HEK293 (cell line): ENCODE data around the gene SLC9A9.

Experiments used
- CTCF ChIA-PET: fragments of 350-600 bp; formaldehyde crosslinking; extraction: SDS; loops from one replicate; lab custom pipeline; 2021; ENCODE audit warnings: antibody characterized with exemption; lab: Yijun Ruan, JAX
- POLR2A ChIA-PET: fragments of 300-600 bp; formaldehyde crosslinking; extraction: SDS; loops from one replicate; lab custom pipeline; 2020; ENCODE audit warnings: antibody characterized with exemption, inconsistent platforms; lab: Yijun Ruan, JAX
- H3K27ac ChIP-seq: fragments of 200-500 bp; sonication (Bioruptor generic); 2 replicates; pipeline ENCODE4 v1.5.1; 2014; ENCODE audit warnings: low read depth, low read length, control low read depth, inconsistent platforms; ENCODE audit errors: extremely low read depth
- H3K36me3 ChIP-seq, 2 experiments: fragments of 200-500 bp in 1 of 2; sonication (Bioruptor generic) in 1 of 2; 1 replicate in 1 of 2; 2 replicates in 1 of 2; pipeline ENCODE4 v1.5.1; 2014 to 2017; ENCODE audit warnings: inconsistent platforms in 2 of 2, low read length in 2 of 2; ENCODE audit not compliant: control insufficient read depth in 2 of 2, insufficient read depth in 1 of 2
- H3K4me1 ChIP-seq: fragments of 200-500 bp; sonication (Bioruptor generic); 2 replicates; pipeline ENCODE4 v1.5.1; 2014; ENCODE audit warnings: mild to moderate bottlenecking, low read length, inconsistent platforms; ENCODE audit not compliant: control insufficient read depth, insufficient read depth
- H3K4me3 ChIP-seq: 2 replicates; pipeline ENCODE4 v1.5.1; 2011; ENCODE audit warnings: low read depth, mild to moderate bottlenecking, control low read depth, low read length, moderate library complexity
- H3K9me3 ChIP-seq: fragments of 200-500 bp; sonication (Bioruptor generic); 2 replicates; pipeline ENCODE4 v1.5.1; 2014; ENCODE audit warnings: low read depth, low read length, inconsistent platforms; ENCODE audit not compliant: control insufficient read depth, insufficient read depth
- BCL6B ChIP-seq: fragments of 450-650 bp; formaldehyde crosslinking; IDR thresholded peaks from 2 replicates; pipeline ENCODE4 v1.5.1; 2017; ENCODE audit warnings: missing biosample characterization, missing genetic modification characterization
- IKZF3 ChIP-seq: fragments of 450-650 bp; IDR thresholded peaks from 2 replicates; pipeline ENCODE4 v1.5.0; 2018; ENCODE audit warnings: missing biosample characterization, mild to moderate bottlenecking, missing genetic modification characterization, moderate library complexity
- KLF7 ChIP-seq: fragments of 450-650 bp; formaldehyde crosslinking; IDR thresholded peaks from 2 replicates; pipeline ENCODE4 v1.5.1; 2016; ENCODE audit warnings: missing biosample characterization, missing genetic modification characterization, borderline replicate concordance
- RBAK ChIP-seq: fragments of 450-650 bp; formaldehyde crosslinking; IDR thresholded peaks from 2 replicates; pipeline ENCODE4 v1.5.1; 2016; ENCODE audit warnings: missing biosample characterization, missing genetic modification characterization
- ZBTB10 ChIP-seq: fragments of 450-650 bp; formaldehyde crosslinking; IDR thresholded peaks from 2 replicates; pipeline ENCODE4 v1.5.1; 2016; ENCODE audit warnings: missing biosample characterization, missing genetic modification characterization
- ZBTB17 ChIP-seq: fragments of 450-650 bp; formaldehyde crosslinking; IDR thresholded peaks from 2 replicates; pipeline ENCODE4 v1.5.1; 2016; ENCODE audit warnings: missing biosample characterization, missing genetic modification characterization
- ZBTB44 ChIP-seq: fragments of 450-650 bp; IDR thresholded peaks from 2 replicates; pipeline ENCODE4 v1.5.1; 2018; ENCODE audit warnings: missing biosample characterization, mild to moderate bottlenecking, missing genetic modification characterization
- ZNF146 ChIP-seq: fragments of 450-650 bp; formaldehyde crosslinking; IDR thresholded peaks from 2 replicates; pipeline ENCODE4 v1.5.1; 2016; ENCODE audit warnings: missing biosample characterization, missing genetic modification characterization
- ZNF157 ChIP-seq: fragments of 450-650 bp; formaldehyde crosslinking; IDR thresholded peaks from 2 replicates; pipeline ENCODE4 v1.5.1; 2016; ENCODE audit warnings: missing biosample characterization, missing genetic modification characterization
- ZNF16 ChIP-seq: fragments of 450-650 bp; formaldehyde crosslinking; IDR thresholded peaks from 2 replicates; pipeline ENCODE4 v1.5.1; 2016; ENCODE audit warnings: low read depth, missing biosample characterization, missing genetic modification characterization
- ZNF202 ChIP-seq: fragments of 450-650 bp; formaldehyde crosslinking; IDR thresholded peaks from 2 replicates; pipeline ENCODE4 v1.5.1; 2016; ENCODE audit warnings: missing biosample characterization, missing genetic modification characterization, borderline replicate concordance
- ZNF221 ChIP-seq: fragments of 450-650 bp; formaldehyde crosslinking; IDR thresholded peaks from 2 replicates; pipeline ENCODE4 v1.5.1; 2017; ENCODE audit warnings: missing biosample characterization, missing genetic modification characterization, borderline replicate concordance
- ZNF26 ChIP-seq: fragments of 450-650 bp; formaldehyde crosslinking; IDR thresholded peaks from 2 replicates; pipeline ENCODE4 v1.5.1; 2016; ENCODE audit warnings: missing biosample characterization, missing genetic modification characterization
- ZNF324 ChIP-seq: fragments of 450-650 bp; formaldehyde crosslinking; IDR thresholded peaks from 2 replicates; pipeline ENCODE4 v1.5.1; 2016; ENCODE audit warnings: missing biosample characterization, missing genetic modification characterization
- ZNF341 ChIP-seq: fragments of 450-650 bp; formaldehyde crosslinking; IDR thresholded peaks from 2 replicates; pipeline ENCODE4; 2016; ENCODE audit warnings: low read depth, missing biosample characterization, missing genetic modification characterization
- ZNF426 ChIP-seq: fragments of 450-650 bp; formaldehyde crosslinking; IDR thresholded peaks from 2 replicates; pipeline ENCODE4 v1.5.1; 2017; ENCODE audit warnings: missing biosample characterization, missing genetic modification characterization, mild to moderate bottlenecking, inconsistent platforms, moderate library complexity
- ZNF48 ChIP-seq: fragments of 450-650 bp; formaldehyde crosslinking; IDR thresholded peaks from 2 replicates; pipeline ENCODE4 v1.5.1; 2016; ENCODE audit warnings: missing biosample characterization, missing genetic modification characterization
- ZNF488 ChIP-seq: fragments of 450-650 bp; formaldehyde crosslinking; IDR thresholded peaks from 2 replicates; pipeline ENCODE4 v1.5.1; 2016; ENCODE audit warnings: missing biosample characterization, missing genetic modification characterization
- ZNF596 ChIP-seq: fragments of 450-650 bp; IDR thresholded peaks from 2 replicates; pipeline ENCODE4 v1.5.0; 2018; ENCODE audit warnings: missing biosample characterization, mild to moderate bottlenecking, missing genetic modification characterization, moderate library complexity
- ZNF707 ChIP-seq: fragments of 450-650 bp; formaldehyde crosslinking; IDR thresholded peaks from 2 replicates; pipeline ENCODE4 v1.5.1; 2016; ENCODE audit warnings: missing biosample characterization, missing genetic modification characterization
- ZNF768 ChIP-seq: fragments of 450-650 bp; formaldehyde crosslinking; IDR thresholded peaks from 2 replicates; pipeline ENCODE4 v1.5.1; 2018; ENCODE audit warnings: missing biosample characterization, mild to moderate bottlenecking, missing genetic modification characterization
- ZNF791 ChIP-seq: fragments of 450-650 bp; formaldehyde crosslinking; IDR thresholded peaks from 2 replicates; pipeline ENCODE4 v1.5.1; 2016; ENCODE audit warnings: missing biosample characterization, missing genetic modification characterization
- ZNF843 ChIP-seq: fragments of 450-650 bp; formaldehyde crosslinking; IDR thresholded peaks from 2 replicates; pipeline ENCODE4 v1.5.1; 2016; ENCODE audit warnings: missing biosample characterization, missing genetic modification characterization

SLC9A9 gene

GRCh38 chr3:143263852-143264513 is 584.3 kb downstream of the SLC9A9 start (continued):
- TF ChIP-seq ZNF324 (tag by site-specific recombination) (no peak), ZNF48 (tag by site-specific recombination) (no peak), ZNF146 (tag by site-specific recombination) (no peak), ZNF768 (tag by site-specific recombination) (no peak)
- TF ChIP-seq, all 188 proteins: peak for 0

GRCh38 chr3:143261848-143262247 is 586.4 kb downstream of the SLC9A9 start:
- POLR2A ChIA-PET = no interaction called here

GRCh38 chr3:143258692-143259091 is 589.6 kb downstream of the SLC9A9 start:
- H3K36me3 ChIP-seq = no peaks in the 10 kb centered on the region
- H3K9me3 ChIP-seq = no peaks in the 10 kb centered on the region
- CTCF ChIA-PET = no interaction called here
- no peaks in the 10 kb centered on the region for H3K4me1 ChIP-seq
- no peak overlapping the region for H3K27ac ChIP-seq
- POLR2A ChIA-PET = no interaction called here
- H3K4me3 ChIP-seq = no peak overlapping the region
- TF ChIP-seq ZNF791 (tag by site-specific recombination) = no peak
- TF ChIP-seq ZBTB10 = no peak
- no peak for TF ChIP-seq KLF7 (tag by site-specific recombination)
- no peak for TF ChIP-seq ZNF221
- TF ChIP-seq ZNF843 (tag by site-specific recombination) = no peak
- TF ChIP-seq ZNF596 (tag by site-specific recombination) = no peak
- no peak for TF ChIP-seq ZNF488 (tag by site-specific recombination)
- no peak for TF ChIP-seq ZNF341 (tag by site-specific recombination)
- no peak for TF ChIP-seq ZNF157

More at GRCh38 chr3:143261848-143262247, 586.4 kb downstream of the SLC9A9 start:
- H3K36me3 ChIP-seq = no peaks in the 10 kb centered on the region
- no peak overlapping the region for H3K27ac ChIP-seq
- H3K4me3 ChIP-seq = no peak overlapping the region
- TF ChIP-seq ZNF26 (no peak), ZNF202 (no peak), ZNF426 (tag by site-specific recombination) (no peak), IKZF3 (tag by site-specific recombination) (no peak), BCL6B (no peak), ZNF16 (tag by site-specific recombination) (no peak), ZBTB44 (no peak), RBAK (tag by site-specific recombination) (no peak), ZNF707 (tag by site-specific recombination) (no peak), ZBTB17 (tag by site-specific recombination) (no peak)
- TF ChIP-seq, all 188 proteins: peak for 0
- CTCF ChIA-PET = no interaction called here
- Histone ChIP-seq H3K4me1 (no peaks in the 10 kb centered on the region), H3K9me3 (no peaks in the 10 kb centered on the region)
